NCI-H345 treated with DMSO at 0.1 percent for 48 hours (cell line): ENCODE measurements around the gene ALDH5A1.
"Not testable (repeated sequence)": the region's sequence is repeated elsewhere in the genome, so short reads cannot be mapped to it uniquely, and the experiment has no call there.

Source experiments
- DNase-seq: peaks from one replicate; lab custom pipeline; 2025; ENCODE audit not compliant: unreplicated experiment; lab: John Stamatoyannopoulos, UW

ALDH5A1 gene

DNA sequence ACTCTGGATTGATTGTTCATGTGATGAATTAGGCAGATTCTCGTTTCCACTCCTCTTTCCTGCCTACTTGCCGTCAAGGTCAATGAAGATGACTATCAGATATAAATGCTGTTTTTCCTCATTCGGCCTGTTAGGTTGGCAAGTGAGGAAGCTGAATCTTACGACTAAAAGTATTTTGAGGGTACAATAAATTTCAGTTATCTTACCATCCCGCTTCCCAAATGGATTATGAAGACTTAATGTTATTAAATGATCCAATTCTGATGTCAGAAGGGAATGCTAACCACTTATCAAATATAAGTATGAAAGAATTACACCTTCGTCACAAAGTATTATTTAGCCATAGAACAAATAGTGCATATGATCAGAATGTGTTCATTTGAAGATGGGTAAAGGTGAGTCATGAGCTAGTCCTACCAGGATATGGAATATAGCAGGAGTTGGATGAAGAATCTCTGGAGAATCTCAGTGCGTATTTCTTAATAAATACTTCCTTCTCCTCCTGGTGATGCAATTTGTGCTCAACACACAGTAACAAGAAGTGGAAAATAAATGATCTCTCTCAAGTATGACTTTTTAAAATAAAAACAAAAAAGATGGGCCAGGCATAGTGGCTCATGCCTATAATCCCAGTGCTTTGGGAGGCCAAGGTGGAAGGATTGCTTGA lies 10.0 kb upstream of the ALDH5A1 start:
- no peak for DNase-seq

DNA sequence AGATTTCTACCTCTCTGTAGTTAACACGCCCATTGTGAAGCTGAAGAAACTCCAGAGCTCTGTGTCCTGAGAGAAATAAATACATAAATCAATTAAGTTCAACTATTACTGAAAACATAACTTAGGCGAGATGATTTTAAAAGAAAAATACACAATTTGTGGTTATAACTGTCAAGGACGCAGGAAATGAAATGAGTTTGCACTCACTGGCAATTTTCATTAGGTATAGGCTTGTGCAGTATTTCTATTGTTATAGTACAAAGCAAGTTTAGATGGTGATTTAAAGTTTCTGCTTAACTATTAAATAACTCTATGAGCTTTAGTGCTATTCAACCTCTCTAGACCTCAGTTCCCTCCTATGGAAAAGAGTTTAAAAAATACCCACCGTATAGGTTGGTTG lies 8.7 kb upstream of the ALDH5A1 start:
- no peak for DNase-seq

DNA sequence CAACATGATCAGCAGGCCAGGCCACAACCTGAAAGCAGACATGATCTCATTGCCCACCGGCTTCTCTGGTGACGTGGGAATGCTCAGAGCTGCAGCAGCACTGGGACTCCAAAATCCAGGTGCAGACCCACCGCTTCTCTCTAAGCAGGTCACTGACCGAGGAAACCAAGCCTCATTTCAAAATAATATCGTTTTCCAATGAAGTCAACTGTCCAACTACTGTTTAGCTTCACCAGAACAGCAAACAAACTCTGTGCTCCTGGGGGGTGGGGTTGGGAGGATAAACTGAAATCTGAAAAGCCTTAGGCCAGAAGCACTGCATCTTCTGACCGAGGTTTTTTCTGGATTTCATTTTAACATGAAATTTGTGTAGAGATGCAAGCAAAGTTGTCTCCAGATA lies 5.3 kb upstream of the ALDH5A1 start, which contains the start of gene GPLD1:
Gene GPLD1 (minus strand): TSS at position 109 of the 400 bp plus-strand sequence. CDS start 67 bp downstream, at position 42.
- no peak for DNase-seq

DNA sequence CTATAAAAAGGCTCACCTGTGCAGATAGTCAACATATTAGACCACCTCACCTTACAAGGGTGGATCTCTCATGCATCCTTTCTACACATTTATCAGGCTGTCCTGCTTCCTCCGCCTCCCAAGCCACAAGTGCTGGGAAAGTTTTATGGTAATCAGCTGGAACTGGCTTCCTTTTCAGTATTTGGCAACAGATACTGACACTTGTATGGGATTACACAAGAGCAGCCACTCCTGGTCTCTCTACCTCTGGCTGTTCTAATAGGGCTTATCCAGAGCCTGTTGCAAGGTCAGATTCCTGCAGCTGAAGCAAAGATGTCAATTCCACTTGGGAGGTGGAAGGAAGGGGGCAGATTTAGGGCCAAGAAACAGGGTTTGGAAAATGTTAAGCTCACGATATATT lies 4.9 kb upstream of the ALDH5A1 start:
- DNase-seq = no peak

DNA sequence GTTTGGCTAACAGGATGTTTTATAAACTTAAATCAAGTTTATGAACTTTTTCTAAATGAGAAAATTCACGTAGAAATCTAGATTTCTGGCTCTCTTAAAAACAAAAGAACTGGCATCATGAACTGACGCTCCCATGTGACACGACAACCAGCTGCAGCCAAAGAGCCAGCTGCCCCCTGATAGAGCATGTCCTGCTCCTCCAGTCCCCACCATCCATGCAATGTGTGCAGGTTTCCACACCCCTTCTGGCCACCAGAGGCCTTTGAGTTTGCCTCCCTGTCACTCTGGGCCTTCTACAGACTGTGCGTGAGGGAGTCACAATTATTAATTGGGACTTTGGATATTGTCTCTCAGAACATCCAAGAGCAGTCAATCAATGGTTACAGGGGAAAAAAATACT lies 3.8 kb upstream of the ALDH5A1 start:
- no peak for DNase-seq

DNA sequence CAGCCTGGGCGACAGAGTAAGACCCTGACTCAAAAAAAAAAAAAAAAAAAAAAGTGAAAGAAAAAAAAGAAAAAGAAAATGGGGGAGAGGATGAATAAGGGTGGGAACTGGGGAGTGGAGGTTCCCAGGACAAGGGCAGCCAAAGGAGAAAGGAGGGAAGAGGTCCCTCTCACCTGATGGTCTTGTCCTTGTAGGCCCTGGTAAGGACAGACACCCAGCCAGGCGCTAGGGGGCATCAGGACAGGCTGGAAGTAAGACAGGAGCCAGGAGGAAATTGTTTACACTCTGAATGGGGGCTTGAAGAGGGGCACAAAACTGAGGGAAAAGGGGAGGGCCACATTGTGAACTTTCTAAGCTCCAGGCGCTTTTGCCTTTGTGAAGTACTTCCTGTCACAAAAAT lies 2.3 kb upstream of the ALDH5A1 start:
- no peak for DNase-seq

DNA sequence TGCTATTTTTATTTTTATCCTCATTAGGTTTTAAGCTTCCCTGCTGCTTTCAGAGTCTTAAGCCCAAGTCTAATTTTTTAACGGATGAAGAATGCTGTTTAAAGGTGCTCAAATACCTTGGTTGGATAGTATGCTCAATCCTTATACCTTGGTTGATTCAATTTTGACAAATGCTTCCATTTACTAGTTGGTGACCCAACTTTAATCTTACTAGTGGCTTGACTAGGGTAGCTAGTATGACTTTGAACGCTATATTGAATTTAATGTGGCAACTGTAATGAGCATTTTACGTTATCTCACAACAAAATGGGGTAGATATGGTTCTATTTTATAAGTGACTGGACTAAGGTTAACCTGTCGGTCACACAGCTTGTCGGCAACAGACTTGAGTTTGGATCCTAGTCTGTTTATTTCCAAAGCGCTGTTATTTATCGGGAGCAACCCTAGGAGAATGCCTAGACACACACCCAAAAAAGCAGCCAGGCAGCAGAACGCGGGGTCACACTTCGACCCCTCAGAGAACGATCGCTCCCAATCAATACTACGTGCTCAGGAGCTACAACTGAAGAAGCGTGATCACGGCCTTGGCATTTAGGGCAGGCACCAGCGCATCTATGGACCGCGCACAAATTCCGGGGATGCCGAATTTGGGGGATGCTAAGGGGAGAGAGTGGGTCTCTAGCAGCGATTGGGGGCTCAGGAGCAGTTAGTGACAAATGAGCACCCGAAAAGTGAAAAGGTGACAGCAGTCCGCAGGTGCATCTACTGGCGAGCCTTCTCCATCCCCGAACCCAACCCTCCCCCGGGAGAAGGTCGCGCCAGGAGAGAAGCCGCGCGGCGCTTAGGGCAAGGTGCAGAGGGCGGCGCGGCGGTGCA lies 586 bp upstream of the ALDH5A1 start:
- DNase-seq = no peak

DNA sequence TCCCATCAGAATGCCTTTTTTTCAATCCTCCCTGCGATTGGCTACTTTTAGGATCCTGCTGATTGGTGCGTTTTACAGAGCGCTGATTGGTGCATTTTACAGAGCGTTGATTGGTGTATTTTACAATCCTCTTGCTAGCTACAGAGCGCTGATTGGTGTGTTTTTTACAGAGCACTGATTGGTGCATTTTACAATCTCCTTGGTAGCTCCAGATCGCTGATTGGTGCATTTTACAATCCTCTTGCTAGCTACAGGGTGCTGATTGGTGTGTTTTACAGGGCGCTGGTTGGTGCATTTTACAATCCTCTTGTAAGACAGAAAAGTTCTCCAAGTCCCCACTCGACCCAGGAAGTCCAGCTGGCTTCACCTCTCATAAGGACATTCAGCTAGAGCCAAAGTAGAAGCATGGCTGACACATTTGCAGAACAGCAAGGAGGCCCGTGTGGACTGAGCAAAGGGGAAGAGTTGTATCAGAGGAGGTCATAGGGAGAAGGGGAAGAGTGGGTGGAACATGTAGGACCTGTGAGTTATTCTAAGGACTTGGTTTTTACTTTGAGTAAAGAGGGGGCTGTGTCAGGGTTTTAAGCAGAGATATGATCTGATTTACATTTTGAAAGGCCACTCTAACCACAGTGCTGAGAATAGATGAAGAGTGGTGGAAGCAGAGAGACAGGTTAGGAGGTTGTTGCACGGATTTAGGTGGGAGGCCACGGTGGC lies 2.6 kb downstream of the ALDH5A1 start:
- DNase-seq = no peak

DNA sequence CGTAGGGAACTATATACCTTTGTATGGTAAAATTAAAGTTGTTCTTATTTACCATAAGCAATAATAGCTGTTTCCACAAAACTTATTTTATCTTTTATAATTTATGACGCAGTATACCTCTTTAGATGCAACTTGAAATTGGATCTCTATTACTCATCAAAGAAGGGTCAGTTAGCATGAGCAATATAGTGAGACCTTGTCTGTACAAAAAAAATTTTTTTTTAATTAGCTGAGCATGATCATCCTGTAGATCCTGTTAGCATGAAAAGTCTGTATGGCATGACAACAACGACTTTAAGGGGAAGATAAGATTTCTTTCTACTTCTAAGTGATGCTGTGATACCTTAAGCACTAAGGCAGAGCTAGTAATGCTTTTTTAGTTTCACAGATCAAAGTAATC lies 5.9 kb downstream of the ALDH5A1 start:
- DNase-seq = no peak

DNA sequence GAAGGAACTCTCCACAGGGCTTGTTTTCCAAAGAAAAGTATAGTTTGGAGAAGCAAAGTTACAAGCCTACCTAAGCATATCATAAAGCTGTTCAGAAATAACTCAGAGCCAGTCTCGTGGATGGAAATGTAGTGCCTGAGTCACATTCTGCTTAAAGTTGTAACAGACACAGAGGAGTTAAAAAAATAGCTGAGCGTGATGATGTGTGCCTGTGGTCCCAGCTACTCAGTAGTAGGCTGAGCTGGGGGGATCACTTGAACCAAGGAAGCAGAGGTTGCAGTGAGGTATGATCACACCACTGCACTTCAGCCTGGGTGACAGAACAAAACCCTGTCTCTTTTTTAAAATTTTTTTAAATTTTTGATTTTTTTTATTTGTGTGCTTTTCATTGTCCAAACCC lies 6.6 kb downstream of the ALDH5A1 start:
- no peak for DNase-seq

DNA sequence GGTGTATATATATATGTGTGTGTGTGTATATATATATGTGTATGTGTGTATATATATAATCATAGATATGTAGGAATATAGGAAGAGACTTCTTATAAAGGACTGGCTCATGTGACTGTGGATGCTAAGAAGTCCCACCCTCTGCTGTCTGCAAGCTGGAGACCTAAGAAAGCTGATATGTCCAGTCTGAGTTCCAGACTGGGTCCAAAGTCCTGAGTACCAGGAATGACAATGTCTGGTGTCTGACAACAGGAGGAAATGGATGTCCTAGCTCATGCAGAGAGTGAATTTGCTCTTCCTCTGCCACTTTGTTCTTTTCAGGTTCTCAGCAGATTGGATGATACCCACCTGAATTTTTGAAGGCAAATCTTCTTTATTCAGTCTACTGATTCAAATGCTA lies 7.1 kb downstream of the ALDH5A1 start:
- DNase-seq = no peak

DNA sequence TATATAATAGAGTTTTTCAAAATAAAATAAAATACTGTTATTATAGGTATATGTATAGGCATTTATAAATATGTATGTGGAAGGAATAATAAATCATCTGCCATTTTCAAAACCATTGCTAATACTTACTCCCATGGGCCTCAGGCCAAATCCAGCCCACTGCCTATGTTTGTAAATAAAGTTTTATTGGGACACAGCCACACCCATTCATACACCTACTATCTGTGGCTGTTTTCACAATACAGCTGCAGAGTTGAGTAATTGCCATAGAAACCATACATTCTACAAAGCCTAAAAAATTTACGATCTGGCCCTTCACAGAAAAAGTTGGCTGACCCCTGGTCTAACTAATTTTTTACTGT lies 9.5 kb downstream of the ALDH5A1 start:
- no peak for DNase-seq

DNA sequence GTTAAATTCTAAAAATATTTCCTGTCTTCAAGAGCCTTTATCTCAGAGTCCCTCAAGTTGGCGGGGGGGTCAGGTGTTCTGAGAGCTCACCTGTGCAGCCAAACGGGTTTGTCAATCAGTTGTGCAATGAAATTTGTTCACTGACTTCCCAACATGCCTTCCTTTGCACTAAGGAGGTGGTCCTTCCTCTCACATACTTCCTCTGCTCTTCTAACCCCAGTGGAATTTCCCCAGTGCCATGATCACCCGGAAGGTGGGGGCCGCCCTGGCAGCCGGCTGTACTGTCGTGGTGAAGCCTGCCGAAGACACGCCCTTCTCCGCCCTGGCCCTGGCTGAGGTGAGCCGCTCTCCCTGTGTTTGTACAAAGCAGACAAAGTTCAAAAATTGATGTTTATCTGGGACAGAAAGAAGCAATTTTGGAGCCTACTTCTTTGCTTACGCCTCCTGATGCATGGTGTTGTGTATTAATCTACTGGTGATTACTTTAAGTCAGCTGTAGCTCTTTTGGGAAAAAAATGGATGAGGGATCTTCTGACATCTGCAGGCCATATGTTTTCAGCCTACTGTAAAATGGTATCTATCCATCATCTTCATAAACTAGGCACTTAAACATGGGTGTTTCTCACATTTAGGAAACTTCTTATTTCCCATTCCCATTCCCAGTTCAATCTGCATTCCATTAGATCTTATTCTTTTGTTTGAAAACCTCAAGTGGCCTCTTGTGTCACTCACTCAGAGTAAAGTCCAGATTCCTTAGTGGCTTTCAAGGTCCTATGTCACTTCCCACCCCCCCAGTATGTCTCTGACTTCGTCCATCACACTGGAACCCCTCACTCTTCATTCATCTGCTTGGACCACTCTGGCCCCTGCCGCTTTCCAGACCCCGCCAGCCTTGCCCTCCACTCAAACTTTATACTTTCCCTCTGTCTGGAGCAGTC lies 10.1 kb downstream of the ALDH5A1 start:
- DNase-seq = no peak

DNA sequence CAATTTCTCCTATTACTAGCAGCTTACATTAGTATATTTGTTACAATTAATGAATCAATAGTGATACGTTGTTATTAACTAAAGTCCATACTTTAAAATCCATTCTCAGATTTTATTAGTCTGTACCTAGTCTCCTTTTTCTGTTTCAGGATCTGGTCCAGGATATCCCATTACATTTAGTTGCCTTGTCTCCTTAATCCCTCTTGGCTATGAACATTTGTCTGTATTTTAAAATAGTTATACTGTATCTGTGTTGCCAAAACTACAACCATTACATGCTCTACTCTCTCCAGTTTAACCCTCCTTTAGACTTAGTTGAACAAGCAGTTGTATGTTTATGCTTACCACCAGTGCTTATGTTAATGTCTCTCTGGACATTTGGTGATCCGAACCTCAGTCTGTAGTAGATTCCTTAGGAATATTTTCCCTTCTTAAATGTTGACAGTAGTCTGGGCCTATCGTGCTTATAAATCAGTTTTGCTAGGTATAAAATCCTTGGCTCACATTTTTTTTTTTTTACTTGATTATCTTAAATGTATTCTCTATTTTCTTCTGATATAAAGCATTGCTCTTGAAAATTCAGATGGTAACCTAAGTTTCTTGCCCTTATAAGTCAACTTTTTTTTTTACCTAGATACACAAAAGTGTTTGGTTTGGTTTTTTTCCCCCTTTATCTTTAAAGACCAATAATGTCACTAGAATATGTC lies 12.2 kb downstream of the ALDH5A1 start:
- DNase-seq = no peak

DNA sequence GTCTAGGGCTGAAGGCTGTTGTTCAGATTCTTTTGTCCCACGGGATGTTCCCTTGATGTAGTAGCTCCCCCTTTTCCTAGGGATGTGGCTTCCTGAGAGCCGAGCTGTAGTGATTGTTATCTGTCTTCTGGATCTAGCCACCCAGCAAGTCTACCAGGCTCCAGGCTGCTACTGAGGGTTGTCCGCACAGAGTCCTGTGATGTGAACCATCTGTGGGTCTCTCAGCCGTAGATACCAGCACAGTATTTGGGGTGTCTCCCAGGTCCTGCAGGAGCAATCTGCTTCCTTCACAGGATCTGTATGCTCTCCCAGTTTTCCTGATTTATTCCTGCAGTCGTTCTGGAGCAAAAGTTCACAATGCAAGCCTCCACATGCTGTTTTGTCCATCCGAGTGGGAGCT lies 17.2 kb downstream of the ALDH5A1 start:
- DNase-seq = not testable (repeated sequence)

DNA sequence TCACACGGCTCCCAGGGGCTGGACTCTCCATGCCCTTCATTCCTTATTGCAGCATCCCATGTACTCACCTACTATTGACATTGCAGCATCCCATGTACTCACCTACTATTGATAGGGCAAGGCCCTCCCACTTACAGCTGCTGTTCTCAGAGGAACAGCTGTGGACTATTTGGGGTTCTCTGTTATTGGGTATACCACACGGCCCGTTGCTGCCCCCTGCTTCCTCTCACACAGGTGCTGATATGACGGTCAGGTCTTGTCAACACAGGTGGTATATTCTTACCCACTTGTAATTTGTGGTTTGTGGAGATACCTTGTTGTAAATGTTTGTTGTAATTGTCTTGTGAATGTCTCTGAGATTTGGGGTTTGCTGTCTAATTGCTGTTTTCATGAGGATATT lies 18.8 kb downstream of the ALDH5A1 start:
- DNase-seq = no peak

DNA sequence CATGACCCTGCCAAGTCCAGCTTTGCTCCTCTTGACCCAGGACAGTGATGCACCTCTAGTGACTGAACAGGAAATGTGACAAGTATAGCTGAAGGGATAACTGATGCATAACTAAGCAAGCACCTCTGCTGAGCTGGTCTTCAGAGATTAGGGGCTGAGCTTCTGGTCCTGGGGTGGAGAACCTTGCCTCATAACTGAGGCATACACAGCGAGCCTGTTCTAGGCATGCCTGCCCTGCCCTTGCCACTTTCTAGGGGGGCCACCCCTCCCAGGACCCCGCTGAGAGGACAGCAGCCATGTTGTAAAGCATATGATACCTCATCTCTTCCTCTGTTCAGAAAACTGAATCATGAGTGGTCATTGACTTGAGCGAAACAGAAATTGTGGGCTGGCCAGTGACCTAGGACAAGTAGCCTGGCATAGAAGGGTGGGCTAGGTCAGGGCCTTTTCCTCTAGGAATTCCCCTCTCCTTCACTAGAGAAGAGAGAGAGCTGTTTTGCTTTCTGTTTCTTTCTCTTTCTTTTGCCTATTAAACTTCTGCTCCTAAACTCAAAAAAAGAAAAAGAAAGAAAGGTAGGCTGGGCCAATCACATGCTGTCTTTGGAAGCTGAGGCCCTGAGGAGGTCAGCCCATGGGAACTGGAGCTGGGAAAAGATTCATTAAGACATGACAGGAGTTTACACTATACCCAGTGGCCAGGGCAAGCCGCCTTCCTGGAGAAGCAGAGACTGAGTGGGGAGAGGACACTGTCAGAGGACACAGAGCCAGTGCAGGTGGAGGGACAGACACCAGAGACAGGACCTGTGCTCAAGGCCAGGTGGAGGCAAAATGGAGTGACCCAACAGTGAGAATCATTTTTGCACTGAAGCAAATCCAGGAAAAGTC lies 23.1 kb downstream of the ALDH5A1 start:
- no peak for DNase-seq

DNA sequence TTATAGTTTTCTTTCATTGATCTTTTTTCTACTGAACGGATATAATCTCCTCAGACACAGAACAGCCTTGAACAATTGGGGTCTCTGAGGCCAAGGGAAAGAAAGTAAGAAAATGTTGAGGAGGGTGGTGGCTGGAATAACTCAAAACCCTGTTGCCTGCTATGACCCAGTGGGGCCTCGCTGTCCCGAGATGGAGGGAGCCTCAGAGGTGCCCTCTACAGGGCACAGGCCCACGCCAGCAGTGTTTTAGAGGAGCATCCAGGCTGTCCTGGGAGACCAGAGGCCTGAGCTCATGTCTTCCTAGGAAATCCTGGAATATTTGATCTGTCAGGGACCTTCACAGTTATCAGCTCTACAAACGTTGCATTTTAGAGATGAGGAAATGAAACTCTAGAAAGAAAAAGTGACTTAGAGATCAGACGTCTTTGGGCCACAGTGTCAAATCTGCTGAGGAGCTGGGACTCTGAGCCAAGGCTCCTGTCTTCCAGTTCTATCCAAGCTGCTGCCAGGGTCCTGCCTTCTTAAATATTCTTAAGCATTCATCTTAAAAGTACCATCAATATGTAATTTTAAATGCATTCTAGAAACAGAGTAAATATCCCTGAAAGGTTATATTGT lies 26.3 kb downstream of the ALDH5A1 start:
- DNase-seq = no peak
